HCT116 (cell line): ENCODE results near the gene TERF2IP. TPM values are rescaled to one million over a fixed set of nuclear protein-coding genes. Genes with fewer than 3 reads are reported as not detected.

Experiments used
- ATAC-seq: fragments of 200-7000 bp; cut with Tn5 transposase; 2 replicates; pipeline ENCODE4 v1.9.1; 2020; ENCODE audit warnings: mild to moderate bottlenecking, moderate library complexity
- BruUV-seq: library from RNA; stranded (reverse); fragments of 400-500 nt; replicated peaks from 2 replicates; lab custom pipeline; 2021; lab: Mats Ljungman, UMichigan
- CTCF ChIA-PET: fragments of 300-600 bp; sonication (Branson Sonifier 250); formaldehyde crosslinking; loops from one replicate; lab custom pipeline; 2021; ENCODE audit warnings: antibody characterized with exemption; lab: Charles Lee
- POLR2A ChIA-PET: fragments of 300-600, 350-600 bp; sonication (Branson Sonifier 250); formaldehyde crosslinking; loops from one replicate; lab custom pipeline; 2021; ENCODE audit warnings: antibody characterized with exemption; lab: Charles Lee
- RAD21 ChIA-PET, 2 experiments: fragments of 300-600 bp; sonication (Branson Sonifier 250); formaldehyde crosslinking; loops; one replicate each; lab custom pipeline; 2023; ENCODE audit warnings: low total read pairs in 2 of 2; ENCODE audit not compliant: uncharacterized antibody in 2 of 2, unreplicated experiment in 2 of 2, low non-redundant PET in 1 of 2; lab: Charles Lee
- DNase-seq: peaks from one replicate; pipeline ENCODE4 v3.0.0-alpha.2; 2010; ENCODE audit warnings: low read depth, low spot score
- H2AFZ ChIP-seq: fragments of 200-600 bp; shearing (Covaris generic), sonication (generic); 2 replicates; pipeline ENCODE4 v1.6.1; 2017; ENCODE audit warnings: low read depth, mixed run types, mixed read lengths, antibody characterized with exemption, low read length; ENCODE audit not compliant: poor library complexity, severe bottlenecking
- H3K27ac ChIP-seq: 2 replicates; pipeline ENCODE4 v1.5.1; 2012; ENCODE audit warnings: low read depth, low read length
- H3K27me3 ChIP-seq: fragments of 200-600 bp; sonication (generic); 2 replicates; pipeline ENCODE4 v1.6.1; 2016; ENCODE audit warnings: mixed run types, low read length, mixed read lengths; ENCODE audit not compliant: insufficient read depth
- H3K36me3 ChIP-seq, 2 experiments: fragments of 200-500 bp in 1 of 2; fragments of 200-600 bp in 1 of 2; sonication (Bioruptor generic) in 1 of 2; sonication (generic) in 1 of 2; 2 replicates each; pipeline versions ENCODE4 v1.5.1 to v1.6.1; 2014 to 2016; ENCODE audit warnings: low read length in 2 of 2, inconsistent platforms in 1 of 2, mixed read lengths in 1 of 2, mixed run types in 1 of 2; ENCODE audit not compliant: insufficient read depth in 2 of 2, control insufficient read depth in 1 of 2
- H3K4me1 ChIP-seq, 2 experiments: fragments of 200-600 bp in 1 of 2; sonication (generic) in 1 of 2; 2 replicates each; pipeline versions ENCODE4 v1.5.1 to v1.6.1; 2012 to 2017; ENCODE audit warnings: low read length in 2 of 2, inconsistent platforms in 1 of 2, mild to moderate bottlenecking in 1 of 2, mixed read lengths in 1 of 2, mixed run types in 1 of 2, moderate library complexity in 1 of 2; ENCODE audit not compliant: insufficient read depth in 2 of 2, control insufficient read depth in 1 of 2
- H3K4me2 ChIP-seq: fragments of 200-600 bp; sonication (generic); 2 replicates; pipeline ENCODE4 v1.6.1; 2017; ENCODE audit warnings: mixed run types, low read length, mixed read lengths
- H3K4me3 ChIP-seq, 2 experiments: fragments of 200-600 bp in 1 of 2; sonication (generic) in 1 of 2; replicated peaks in 1 of 2; 2 replicates each; pipeline ENCODE4 v1.5.1; 2011 to 2016; ENCODE audit warnings: low read length in 2 of 2, control low read depth in 1 of 2, low read depth in 1 of 2, mild to moderate bottlenecking in 1 of 2, mixed read lengths in 1 of 2, mixed run types in 1 of 2
- H3K79me2 ChIP-seq: fragments of 200-600 bp; sonication (generic); 2 replicates; pipeline ENCODE4 v1.6.1; 2017; ENCODE audit warnings: mild to moderate bottlenecking, mixed run types, low read length, moderate library complexity, mixed read lengths; ENCODE audit not compliant: insufficient read depth
- H3K9ac ChIP-seq: fragments of 200-600 bp; sonication (generic); 2 replicates; pipeline ENCODE4 v1.6.1; 2016; ENCODE audit warnings: low read length, mixed read lengths
- H3K9me2 ChIP-seq: fragments of 200-600 bp; sonication (generic), shearing (Covaris generic); 2 replicates; pipeline ENCODE4 v1.6.1; 2017; ENCODE audit warnings: mixed run types, mild to moderate bottlenecking, moderate library complexity; ENCODE audit not compliant: insufficient read depth
- H3K9me3 ChIP-seq, 2 experiments: fragments of 200-500 bp in 1 of 2; fragments of 200-600 bp in 1 of 2; sonication (Bioruptor generic) in 1 of 2; sonication (generic) in 1 of 2; 2 replicates each; pipeline ENCODE4 v1.6.1; 2014 to 2017; ENCODE audit warnings: low read length in 2 of 2, mixed read lengths in 2 of 2, inconsistent platforms in 1 of 2, low read depth in 1 of 2, mild to moderate bottlenecking in 1 of 2, mixed run types in 1 of 2, moderate library complexity in 1 of 2; ENCODE audit not compliant: control insufficient read depth in 1 of 2, insufficient read depth in 1 of 2
- H4K20me1 ChIP-seq: fragments of 200-600 bp; sonication (generic), shearing (Covaris generic); 2 replicates; pipeline ENCODE4 v1.6.1; 2017; ENCODE audit warnings: mixed run types, mild to moderate bottlenecking, moderate library complexity; ENCODE audit not compliant: insufficient read depth
- ATF3 ChIP-seq: IDR thresholded peaks from 2 replicates; pipeline ENCODE4 v1.6.1; 2012
- CBX3 ChIP-seq: IDR thresholded peaks from 2 replicates; pipeline ENCODE4 v1.6.1; 2012; ENCODE audit warnings: low read depth
- CEBPB ChIP-seq: IDR thresholded peaks from 2 replicates; pipeline ENCODE4 v1.6.1; 2012; ENCODE audit warnings: low read depth
- EGR1 ChIP-seq: IDR thresholded peaks from 2 replicates; pipeline ENCODE4 v1.6.1; 2012; ENCODE audit warnings: low read depth
- ELF1 ChIP-seq: IDR thresholded peaks from 2 replicates; pipeline ENCODE4 v1.6.1; 2012; ENCODE audit warnings: low read depth, borderline replicate concordance
- EZH2 ChIP-seq: fragments of 200-600 bp; sonication (generic); IDR thresholded peaks from 2 replicates; pipeline ENCODE4 v1.6.1; 2017; ENCODE audit warnings: antibody characterized with exemption, mixed run types
- EZH2phosphoT487 ChIP-seq: fragments of 200-600 bp; IDR thresholded peaks from 2 replicates; pipeline ENCODE4 v1.6.1; 2018; ENCODE audit warnings: antibody characterized with exemption, borderline replicate concordance
- FOSL1 ChIP-seq: IDR thresholded peaks from 2 replicates; pipeline ENCODE4 v1.6.1; 2012; ENCODE audit warnings: low read depth
- JUND ChIP-seq: IDR thresholded peaks from 2 replicates; pipeline ENCODE4 v1.6.1; 2012
- POLR2A ChIP-seq: IDR thresholded peaks from 2 replicates; pipeline ENCODE4 v1.7.0; 2011; ENCODE audit warnings: borderline replicate concordance; ENCODE audit not compliant: insufficient read depth, insufficient read length; ENCODE audit errors: extremely low read depth
- POLR2AphosphoS5 ChIP-seq: IDR thresholded peaks from 2 replicates; pipeline ENCODE4 v1.6.1; 2011; ENCODE audit warnings: mild to moderate bottlenecking, low read depth, low read length, moderate library complexity
- RAD21 ChIP-seq: IDR thresholded peaks from 2 replicates; pipeline ENCODE4 v1.6.1; 2012; ENCODE audit warnings: low read depth, mild to moderate bottlenecking
- SIN3A ChIP-seq: IDR thresholded peaks from 2 replicates; pipeline ENCODE4 v1.6.1; 2012; ENCODE audit warnings: low read depth
- SP1 ChIP-seq: IDR thresholded peaks from 2 replicates; pipeline ENCODE4 v1.6.1; 2012; ENCODE audit warnings: low read depth
- SRF ChIP-seq: IDR thresholded peaks from 2 replicates; pipeline ENCODE4 v1.6.1; 2012; ENCODE audit warnings: low read depth
- YY1 ChIP-seq: IDR thresholded peaks from 2 replicates; pipeline ENCODE4 v1.6.1; 2011; ENCODE audit warnings: low read length, low read depth, moderate library complexity, mild to moderate bottlenecking; ENCODE audit not compliant: insufficient replicate concordance; ENCODE audit errors: extremely low read depth
- ZFX ChIP-seq: fragments of 450-650 bp; IDR thresholded peaks from 2 replicates; pipeline ENCODE4 v1.6.1; 2017
- ZNF274 ChIP-seq: fragments of 200-500 bp; sonication (Bioruptor generic); IDR thresholded peaks from 2 replicates; pipeline ENCODE4 v1.6.1; 2014; ENCODE audit warnings: mild to moderate bottlenecking, low read depth, low read length, inconsistent platforms
- intact Hi-C: fragments of 100-400 bp; cut with micrococcal nuclease; formaldehyde crosslinking; loops from 2 replicates; pipeline ENCODE4 v1.10.0; 2022
- total RNA-seq: library from RNA; stranded (reverse); gene quantifications from one replicate; pipeline ENCODE4 v1.2.1, GENCODE V29; 2021; ENCODE audit not compliant: unreplicated experiment
- TF ChIP-seq, protein P1 (sequence below), 3 experiments: fragments of 200-600 bp in 1 of 3; sonication (generic) in 1 of 3; IDR thresholded peaks in 2 of 3; conservative IDR thresholded peaks in 1 of 3; 2 replicates each; pipeline ENCODE4 v1.5.1; 2012 to 2017; ENCODE audit warnings: low read depth in 2 of 3, low read length in 2 of 3, antibody characterized with exemption in 1 of 3, borderline replicate concordance in 1 of 3, control low read depth in 1 of 3, mild to moderate bottlenecking in 1 of 3, mixed read lengths in 1 of 3, mixed run types in 1 of 3, moderate library complexity in 1 of 3; ENCODE audit not compliant: insufficient read depth in 1 of 3
- TF ChIP-seq, protein P2 (sequence below): IDR thresholded peaks from 2 replicates; pipeline ENCODE4 v1.6.1; 2012

TERF2IP gene
- total RNA-seq, 1 experiment from 2014 or later = 36.4 TPM

DNA sequence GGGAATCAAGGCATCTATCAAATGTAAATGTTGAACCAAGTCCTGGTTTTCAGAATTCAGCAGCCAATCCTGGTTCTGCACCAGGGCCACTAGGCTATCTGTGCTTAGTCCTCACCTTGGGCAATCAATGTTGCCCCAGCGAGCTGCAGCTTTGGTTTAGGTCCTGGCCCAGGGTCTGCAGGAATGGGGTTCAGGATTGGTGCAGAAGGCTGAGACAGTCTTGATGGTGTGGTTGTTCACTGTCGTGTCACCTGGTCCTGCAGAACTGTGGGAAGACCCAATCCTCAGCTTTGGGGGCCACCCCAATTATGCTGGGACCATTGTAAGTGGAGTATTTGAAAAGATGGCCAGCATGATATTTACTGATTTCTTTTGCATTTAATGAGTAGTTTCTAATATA lies 10.6 kb downstream of the TERF2IP start:
- no peak for ATAC-seq
- peaks cover 12% of the 10 kb centered on the region for H3K79me2 ChIP-seq
- H3K9me2 ChIP-seq = no peaks in the 10 kb centered on the region
- intact Hi-C loops = no loop called here
- no TSS peak for BruUV-seq
- no peak overlapping the region for H3K9ac ChIP-seq
- no peak for DNase-seq
- H2AFZ ChIP-seq = no peak overlapping the region
- POLR2A ChIA-PET = no interaction called here
- no peaks in the 10 kb centered on the region for H4K20me1 ChIP-seq
- CTCF ChIA-PET = no interaction called here
- peaks cover 13 to 31% of the 10 kb centered on the region in 2 experiments; a peak in 2 of 4 replicates for H3K36me3 ChIP-seq
- H3K27me3 ChIP-seq = no peaks in the 10 kb centered on the region
- H3K4me2 ChIP-seq = no peak overlapping the region
- no peak overlapping the region for H3K4me3 ChIP-seq
- no peaks in the 10 kb centered on the region for H3K4me1 ChIP-seq
- H3K27ac ChIP-seq = no peak overlapping the region
- RAD21 ChIA-PET = no interaction called here
- no peaks in the 10 kb centered on the region for H3K9me3 ChIP-seq
- TF ChIP-seq YY1 (no peak), SIN3A (no peak), CEBPB (no peak), FOSL1 (no peak), EGR1 (no peak), JUND (no peak), POLR2AphosphoS5 (no peak)
- TF ChIP-seq, all 23 proteins: peak for 0

GRCh38 chr16:75660321-75660720 lies 12.7 kb downstream of the TERF2IP start:
- no peaks in the 10 kb centered on the region for H3K9me2 ChIP-seq
- no peaks in the 10 kb centered on the region for H3K79me2 ChIP-seq
- TF ChIP-seq CEBPB (no peak), SP1 (no peak), ZNF274 (no peak), RAD21 (no peak), POLR2A (no peak), ATF3 (no peak), SIN3A (no peak), ZFX (no peak), JUND (no peak), CBX3 (no peak), POLR2AphosphoS5 (no peak), FOSL1 (no peak), EZH2phosphoT487 (no peak), SRF (no peak), EZH2 (no peak), YY1 (no peak), ELF1 (no peak), EGR1 (no peak)
- TF ChIP-seq, protein P1, sequence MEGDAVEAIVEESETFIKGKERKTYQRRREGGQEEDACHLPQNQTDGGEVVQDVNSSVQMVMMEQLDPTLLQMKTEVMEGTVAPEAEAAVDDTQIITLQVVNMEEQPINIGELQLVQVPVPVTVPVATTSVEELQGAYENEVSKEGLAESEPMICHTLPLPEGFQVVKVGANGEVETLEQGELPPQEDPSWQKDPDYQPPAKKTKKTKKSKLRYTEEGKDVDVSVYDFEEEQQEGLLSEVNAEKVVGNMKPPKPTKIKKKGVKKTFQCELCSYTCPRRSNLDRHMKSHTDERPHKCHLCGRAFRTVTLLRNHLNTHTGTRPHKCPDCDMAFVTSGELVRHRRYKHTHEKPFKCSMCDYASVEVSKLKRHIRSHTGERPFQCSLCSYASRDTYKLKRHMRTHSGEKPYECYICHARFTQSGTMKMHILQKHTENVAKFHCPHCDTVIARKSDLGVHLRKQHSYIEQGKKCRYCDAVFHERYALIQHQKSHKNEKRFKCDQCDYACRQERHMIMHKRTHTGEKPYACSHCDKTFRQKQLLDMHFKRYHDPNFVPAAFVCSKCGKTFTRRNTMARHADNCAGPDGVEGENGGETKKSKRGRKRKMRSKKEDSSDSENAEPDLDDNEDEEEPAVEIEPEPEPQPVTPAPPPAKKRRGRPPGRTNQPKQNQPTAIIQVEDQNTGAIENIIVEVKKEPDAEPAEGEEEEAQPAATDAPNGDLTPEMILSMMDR (IDR thresholded peaks at IDR 0.05 in 2 of 3, conservative IDR thresholded peaks at IDR 0.05 in 1 of 3; ENCODE audit: borderline replicate concordance in 1 of 3, insufficient read depth in 1 of 3, low read depth in 2 of 3, low read length in 2 of 3) = no peak
- TF ChIP-seq, protein P2, sequence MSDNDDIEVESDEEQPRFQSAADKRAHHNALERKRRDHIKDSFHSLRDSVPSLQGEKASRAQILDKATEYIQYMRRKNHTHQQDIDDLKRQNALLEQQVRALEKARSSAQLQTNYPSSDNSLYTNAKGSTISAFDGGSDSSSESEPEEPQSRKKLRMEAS = no peak
- no TSS peak for BruUV-seq
- H3K4me2 ChIP-seq = no peak overlapping the region
- no peaks in the 10 kb centered on the region for H3K27me3 ChIP-seq
- CTCF ChIA-PET = no interaction called here
- intact Hi-C loops = no loop called here
- no peak overlapping the region for H2AFZ ChIP-seq
- ATAC-seq = no peak
- H3K4me3 ChIP-seq = no peak overlapping the region
- H4K20me1 ChIP-seq = no peaks in the 10 kb centered on the region
- RAD21 ChIA-PET = no interaction called here
- H3K27ac ChIP-seq = no peak overlapping the region
- DNase-seq = no peak
- no peak overlapping the region for H3K9ac ChIP-seq
- no peaks in the 10 kb centered on the region for H3K9me3 ChIP-seq
- peaks cover 13 to 21% of the 10 kb centered on the region in 2 experiments; a peak in 2 of 4 replicates for H3K36me3 ChIP-seq
- no peaks in the 10 kb centered on the region for H3K4me1 ChIP-seq
- POLR2A ChIA-PET = no interaction called here
